ENCODE measurements around the gene PTPRD.

DNA sequence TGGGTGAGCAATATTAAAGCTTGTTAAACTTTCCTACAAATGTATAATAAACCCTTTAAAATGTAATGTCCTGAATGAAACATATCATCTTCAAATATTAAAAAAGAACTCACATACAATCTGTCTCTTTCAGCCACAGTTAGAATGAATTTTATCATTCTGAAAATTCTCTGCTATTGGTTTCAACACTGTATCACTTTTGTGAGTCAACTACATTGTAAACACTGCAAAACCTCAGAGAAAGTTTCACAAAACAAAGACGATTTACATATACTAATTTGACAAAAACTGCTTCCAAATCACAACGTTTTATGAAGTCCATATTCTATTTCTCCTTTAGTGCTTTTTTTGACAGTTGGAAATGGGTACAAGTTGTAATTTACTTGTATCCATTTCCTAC, 1781.2 kb downstream of the PTPRD start:
- TF ChIP-seq, protein P1, sequence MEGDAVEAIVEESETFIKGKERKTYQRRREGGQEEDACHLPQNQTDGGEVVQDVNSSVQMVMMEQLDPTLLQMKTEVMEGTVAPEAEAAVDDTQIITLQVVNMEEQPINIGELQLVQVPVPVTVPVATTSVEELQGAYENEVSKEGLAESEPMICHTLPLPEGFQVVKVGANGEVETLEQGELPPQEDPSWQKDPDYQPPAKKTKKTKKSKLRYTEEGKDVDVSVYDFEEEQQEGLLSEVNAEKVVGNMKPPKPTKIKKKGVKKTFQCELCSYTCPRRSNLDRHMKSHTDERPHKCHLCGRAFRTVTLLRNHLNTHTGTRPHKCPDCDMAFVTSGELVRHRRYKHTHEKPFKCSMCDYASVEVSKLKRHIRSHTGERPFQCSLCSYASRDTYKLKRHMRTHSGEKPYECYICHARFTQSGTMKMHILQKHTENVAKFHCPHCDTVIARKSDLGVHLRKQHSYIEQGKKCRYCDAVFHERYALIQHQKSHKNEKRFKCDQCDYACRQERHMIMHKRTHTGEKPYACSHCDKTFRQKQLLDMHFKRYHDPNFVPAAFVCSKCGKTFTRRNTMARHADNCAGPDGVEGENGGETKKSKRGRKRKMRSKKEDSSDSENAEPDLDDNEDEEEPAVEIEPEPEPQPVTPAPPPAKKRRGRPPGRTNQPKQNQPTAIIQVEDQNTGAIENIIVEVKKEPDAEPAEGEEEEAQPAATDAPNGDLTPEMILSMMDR (conservative IDR thresholded peaks at IDR 0.05 in 1 of 2, IDR thresholded peaks at IDR 0.05 in 1 of 2; ENCODE audit: low read depth in 1 of 2, low read length in 2 of 2), result no peak
- no peak for TF ChIP-seq EZH2 (IDR thresholded peaks at IDR 0.05; ENCODE audit: low read length, missing control alignments)

Data from fibroblast of lung (primary cell).